ENCODE data around the gene JMY.

DNA sequence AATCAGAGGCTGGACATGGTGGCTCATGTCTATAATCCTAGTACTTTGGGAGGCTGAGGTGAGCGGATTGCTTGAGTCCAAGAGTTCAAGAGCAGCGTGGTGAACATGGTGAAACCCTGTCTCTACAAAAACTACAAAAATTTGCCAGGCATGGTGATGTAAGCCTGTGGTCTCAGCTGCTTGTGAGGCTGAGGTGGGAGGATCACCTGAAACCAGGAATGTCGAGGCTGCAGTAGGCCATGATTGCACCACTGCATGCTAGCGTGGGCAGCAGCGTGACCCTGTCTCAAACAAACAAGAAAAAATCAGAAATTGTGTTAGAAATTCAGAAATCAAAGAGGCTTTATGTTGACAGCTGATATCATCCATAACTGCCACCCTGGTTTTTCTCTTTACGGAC, 21.4 kb downstream of the JMY start:
- TF ChIP-seq CTCF (conservative IDR thresholded peaks at IDR 0.05), result no peak
- no peak for TF ChIP-seq ZFX (IDR thresholded peaks at IDR 0.05)
